OCI-LY3 (cell line): ENCODE measurements around the gene PSME4.

Experiments
- EZH2phosphoT487 ChIP-seq: fragments of 200-600 bp; shearing (Covaris generic); IDR thresholded peaks from 2 replicates; pipeline ENCODE4 v1.6.1; 2018; ENCODE audit warnings: antibody characterized with exemption, mixed run types, low read depth
- TF ChIP-seq, protein P1 (sequence below): fragments of 200-600, 300-600 bp; sonication (generic); IDR thresholded peaks from 2 replicates; pipeline ENCODE4 v1.5.1; 2014; ENCODE audit warnings: antibody characterized with exemption, low read length, low read depth

DNA sequence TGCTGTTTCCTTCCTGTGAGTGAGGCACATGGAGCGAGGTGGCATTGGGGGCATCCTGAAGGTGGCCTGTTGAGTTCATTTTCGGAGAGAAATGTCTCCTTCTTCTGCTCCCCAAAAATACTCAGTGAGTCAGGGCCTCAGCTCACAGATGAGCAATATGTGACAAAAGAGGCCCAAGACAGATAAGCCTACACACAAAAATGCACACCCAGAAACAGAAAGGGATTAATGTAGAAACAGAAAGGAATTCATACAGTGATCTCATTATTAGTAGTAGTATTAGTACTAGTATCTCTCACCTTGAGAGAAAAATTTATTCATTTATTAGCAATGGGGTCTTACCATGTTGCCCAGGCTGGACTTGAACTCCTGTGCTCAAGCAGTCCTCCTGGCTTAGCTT is 116.1 kb downstream of the PSME4 start:
- TF ChIP-seq, protein P1, sequence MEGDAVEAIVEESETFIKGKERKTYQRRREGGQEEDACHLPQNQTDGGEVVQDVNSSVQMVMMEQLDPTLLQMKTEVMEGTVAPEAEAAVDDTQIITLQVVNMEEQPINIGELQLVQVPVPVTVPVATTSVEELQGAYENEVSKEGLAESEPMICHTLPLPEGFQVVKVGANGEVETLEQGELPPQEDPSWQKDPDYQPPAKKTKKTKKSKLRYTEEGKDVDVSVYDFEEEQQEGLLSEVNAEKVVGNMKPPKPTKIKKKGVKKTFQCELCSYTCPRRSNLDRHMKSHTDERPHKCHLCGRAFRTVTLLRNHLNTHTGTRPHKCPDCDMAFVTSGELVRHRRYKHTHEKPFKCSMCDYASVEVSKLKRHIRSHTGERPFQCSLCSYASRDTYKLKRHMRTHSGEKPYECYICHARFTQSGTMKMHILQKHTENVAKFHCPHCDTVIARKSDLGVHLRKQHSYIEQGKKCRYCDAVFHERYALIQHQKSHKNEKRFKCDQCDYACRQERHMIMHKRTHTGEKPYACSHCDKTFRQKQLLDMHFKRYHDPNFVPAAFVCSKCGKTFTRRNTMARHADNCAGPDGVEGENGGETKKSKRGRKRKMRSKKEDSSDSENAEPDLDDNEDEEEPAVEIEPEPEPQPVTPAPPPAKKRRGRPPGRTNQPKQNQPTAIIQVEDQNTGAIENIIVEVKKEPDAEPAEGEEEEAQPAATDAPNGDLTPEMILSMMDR = no peak
- TF ChIP-seq EZH2phosphoT487 = no peak
